Stimulated activated CD8-positive, alpha-beta memory T cell treated with anti-CD3 and anti-CD28 coated beads, Interleukin-4, amount 100 ng/mL, for 4 hours (primary cell): ENCODE data around the gene CA10.

Experiments
- DNase-seq, 2 donors: peaks; one replicate each; pipeline ENCODE4 v3.0.0-alpha.2; 2020; ENCODE audit warnings: low read depth in 2 of 2, low spot score in 1 of 2

Gene CA10

DNA sequence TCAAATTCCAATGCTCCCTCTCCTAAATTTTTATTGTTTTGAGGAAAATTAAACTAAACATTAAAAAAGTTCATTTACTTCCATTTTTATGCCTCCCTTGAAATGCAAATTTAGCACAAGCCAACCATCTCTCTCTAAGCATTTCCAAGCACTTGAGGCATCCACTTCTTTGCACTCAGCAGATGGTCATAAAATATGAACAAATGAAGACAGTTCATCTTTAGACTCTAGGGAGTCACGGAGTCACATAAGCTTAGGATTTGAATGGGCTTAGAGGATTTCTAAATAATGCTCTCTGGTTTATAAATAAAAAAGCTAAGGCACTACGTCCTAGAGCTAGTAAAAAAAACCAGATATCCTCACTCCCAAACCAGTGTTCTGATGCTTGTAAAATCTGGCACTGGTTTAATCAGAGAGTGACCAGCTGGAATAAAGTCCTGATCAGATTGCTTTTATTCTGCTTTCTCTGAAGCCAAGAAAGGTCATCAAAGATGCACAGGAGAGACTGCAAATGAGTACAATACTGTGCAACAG is 204.2 kb downstream of the CA10 start:
- no peak for DNase-seq

DNA sequence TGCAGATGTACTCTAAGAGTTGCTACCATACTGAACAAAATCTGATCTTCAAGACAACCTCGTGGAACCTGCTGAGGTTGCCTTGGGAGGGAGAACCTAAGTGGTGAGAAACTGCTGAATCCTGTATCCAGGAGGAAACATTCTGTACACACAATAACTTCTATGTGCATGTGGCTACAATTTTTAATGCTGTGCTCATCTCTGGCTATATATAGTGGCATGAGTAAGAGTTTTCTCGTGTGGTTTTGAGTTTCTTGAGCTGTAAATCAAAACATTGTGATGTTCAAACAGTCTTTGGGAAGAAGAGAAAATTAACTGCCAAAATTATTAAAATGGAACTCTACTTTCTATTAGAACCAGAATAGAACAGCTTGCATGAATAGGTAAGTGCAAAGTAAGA is 206.8 kb downstream of the CA10 start:
- DNase-seq, result no peak

- DNase-seq, result no peak
Measured at GRCh38 chr17:51948128-51948527, 210.4 kb downstream of the CA10 start.

DNA sequence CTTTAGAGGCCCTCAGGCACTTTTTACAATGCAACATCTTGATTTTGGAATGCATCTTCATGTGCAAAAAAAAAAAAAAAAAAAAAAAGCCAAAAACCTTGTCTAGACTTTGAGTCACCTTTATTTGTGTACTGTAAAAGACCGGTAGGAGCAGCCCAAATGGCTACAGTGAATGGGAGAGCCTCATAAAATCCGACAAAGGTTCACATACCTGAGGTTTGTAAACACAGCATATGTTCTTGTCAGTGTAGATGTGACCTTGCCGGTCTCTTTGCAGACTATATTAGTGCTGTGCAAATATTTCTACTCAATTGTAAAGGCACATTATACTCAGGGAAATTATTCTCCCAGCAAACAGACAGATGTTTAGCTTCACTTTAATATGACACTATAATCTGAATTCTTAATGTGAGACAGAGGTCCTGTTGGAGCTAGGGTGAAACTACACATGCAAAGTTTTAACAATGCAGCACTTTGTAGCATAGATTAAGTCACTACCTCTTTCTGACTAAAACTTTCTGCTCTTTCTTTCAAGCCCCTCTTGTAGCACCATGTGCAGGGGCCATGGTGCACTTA is 211.3 kb downstream of the CA10 start:
- DNase-seq, result no peak

DNA sequence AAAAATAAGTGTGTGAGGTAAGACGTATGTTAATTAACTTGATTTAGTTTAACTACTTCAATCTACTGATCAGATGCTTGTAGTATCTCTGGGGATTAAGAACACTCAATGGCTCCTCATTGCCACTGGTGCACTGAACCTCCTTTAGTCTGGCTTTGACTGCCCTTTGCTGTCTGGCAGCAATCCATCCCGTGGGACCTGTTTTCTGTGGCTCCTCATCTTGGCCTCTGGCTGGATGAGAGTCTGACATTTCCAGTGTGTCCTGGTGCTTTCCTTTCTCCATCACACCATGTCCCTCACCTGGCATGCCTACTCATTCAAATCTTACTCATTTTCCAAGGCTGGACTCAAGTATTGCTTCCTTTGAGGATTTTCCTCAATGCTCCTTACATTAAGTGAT is 212.2 kb downstream of the CA10 start:
- no peak for DNase-seq

DNA sequence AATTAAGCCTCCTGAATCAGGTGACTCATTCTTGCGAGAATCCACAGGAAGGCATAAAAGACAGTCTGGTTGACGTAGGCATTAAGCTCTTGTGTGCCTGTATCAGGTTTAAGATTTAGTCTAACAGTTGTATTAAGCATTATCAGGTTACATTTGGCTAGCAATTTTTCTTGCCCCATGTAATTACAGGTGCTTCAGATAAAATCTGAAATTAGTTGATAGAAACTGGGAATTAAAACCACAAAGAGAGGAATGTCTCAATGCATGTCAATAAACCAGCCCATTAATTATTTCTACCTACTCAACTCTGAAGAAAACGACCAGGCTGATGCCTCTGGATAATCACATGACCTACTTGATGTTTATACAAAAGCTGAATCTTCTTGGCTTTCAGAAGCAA is 217.2 kb downstream of the CA10 start:
- DNase-seq, result no peak

DNA sequence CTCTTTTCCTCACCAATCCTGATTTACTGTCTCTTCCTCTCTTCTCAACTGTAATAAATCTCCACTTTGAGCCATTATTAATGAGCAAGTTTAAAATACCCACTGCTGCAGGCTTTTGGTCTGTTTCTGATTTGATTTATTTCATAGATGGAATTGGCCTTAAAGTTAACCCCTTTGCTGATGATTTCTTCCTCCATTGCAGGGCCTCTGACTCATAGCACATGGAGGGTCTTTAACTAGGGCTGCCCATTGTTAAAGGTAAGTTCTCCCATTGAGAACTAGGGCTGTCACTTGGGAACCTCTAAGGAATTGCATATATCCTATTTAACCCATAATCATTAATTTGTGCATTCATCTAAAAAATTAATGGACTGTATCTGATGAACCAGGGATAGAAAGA is 221.2 kb downstream of the CA10 start:
- no peak for DNase-seq

- DNase-seq, result no peak
Measured at GRCh38 chr17:51935477-51935876, 223.0 kb downstream of the CA10 start.

GRCh38 chr17:51933647-51934046 is 224.9 kb downstream of the CA10 start:
- no peak for DNase-seq

GRCh38 chr17:51926448-51926847 is 232.1 kb downstream of the CA10 start:
- DNase-seq, result no peak

DNA sequence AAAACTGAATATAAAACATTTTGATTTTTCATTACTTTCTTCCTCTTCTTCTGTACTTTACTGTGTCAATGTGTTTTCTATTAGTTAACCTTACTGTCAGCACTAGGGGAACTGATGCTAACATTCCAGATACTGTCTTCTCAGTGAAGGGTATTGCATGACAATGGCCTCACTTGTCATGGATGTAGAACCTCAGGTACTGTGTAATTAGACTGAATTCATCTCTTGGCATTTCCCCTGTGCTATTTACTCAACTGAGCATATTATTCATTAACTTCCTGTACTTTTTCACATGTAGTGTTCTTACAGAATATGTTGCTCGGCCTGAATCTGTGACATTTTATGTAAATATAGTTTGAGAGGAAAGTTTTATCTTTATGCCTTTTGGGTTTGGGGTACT is 237.0 kb downstream of the CA10 start:
- no peak for DNase-seq

DNA sequence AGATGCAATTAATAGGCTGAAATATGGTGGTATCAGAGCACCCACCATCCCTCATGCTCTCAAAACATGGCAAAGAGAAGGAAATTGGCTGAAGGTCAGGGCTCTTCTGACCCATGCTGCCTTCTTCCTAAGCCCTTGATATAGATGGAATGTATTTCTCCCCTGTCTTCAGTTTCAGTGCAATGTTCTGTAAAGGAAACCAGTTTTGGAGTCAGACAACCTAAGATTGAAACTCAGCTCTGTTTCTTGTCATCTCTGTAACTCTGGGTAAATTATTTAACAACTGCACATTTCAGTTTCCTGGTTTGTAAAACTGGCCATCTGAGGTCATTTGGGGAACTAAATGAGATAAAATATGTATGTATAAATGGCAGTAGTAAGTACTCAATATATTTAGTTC is 243.9 kb downstream of the CA10 start:
- DNase-seq, result no peak

GRCh38 chr17:51913491-51914205 is 244.9 kb downstream of the CA10 start:
- DNase-seq, result no peak

DNA sequence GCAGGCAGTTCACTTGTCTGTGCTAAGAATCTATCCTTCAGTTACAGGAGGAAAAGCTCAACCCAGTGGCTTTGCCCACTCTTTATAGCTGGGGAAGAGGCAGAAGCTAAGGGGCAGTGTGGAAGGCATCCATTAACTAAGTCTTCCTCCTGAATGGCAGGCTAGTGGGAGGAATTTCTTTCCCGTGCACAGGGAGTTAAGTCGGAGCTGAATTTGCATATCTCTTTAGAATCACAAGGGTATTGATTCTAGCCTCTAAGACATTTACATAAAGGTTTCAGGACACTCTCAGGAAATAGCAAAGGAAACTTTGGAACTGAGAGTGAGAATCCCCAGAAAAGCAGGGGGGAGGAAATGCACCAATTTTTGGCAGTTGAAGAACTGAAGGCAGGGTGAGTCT is 245.6 kb downstream of the CA10 start:
- DNase-seq, result no peak

DNA sequence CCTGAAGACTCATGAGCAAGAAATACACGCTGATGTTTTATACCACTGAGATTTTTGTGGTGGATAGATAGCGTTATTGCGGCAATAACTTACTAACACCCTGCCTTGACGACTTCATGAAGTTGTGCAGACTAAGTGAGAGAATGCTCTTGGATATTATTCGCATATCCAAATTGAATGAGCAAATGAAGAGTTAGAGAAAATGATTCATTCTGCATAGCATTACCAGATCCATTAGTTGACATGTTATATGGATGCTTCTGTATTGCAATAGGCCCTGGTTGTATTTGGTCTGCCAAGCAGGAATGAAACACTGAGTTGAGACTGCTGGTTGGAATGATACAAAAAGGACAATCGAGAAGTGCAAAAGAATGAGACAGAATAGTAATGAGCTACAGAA is 247.3 kb downstream of the CA10 start:
- DNase-seq, result no peak

DNA sequence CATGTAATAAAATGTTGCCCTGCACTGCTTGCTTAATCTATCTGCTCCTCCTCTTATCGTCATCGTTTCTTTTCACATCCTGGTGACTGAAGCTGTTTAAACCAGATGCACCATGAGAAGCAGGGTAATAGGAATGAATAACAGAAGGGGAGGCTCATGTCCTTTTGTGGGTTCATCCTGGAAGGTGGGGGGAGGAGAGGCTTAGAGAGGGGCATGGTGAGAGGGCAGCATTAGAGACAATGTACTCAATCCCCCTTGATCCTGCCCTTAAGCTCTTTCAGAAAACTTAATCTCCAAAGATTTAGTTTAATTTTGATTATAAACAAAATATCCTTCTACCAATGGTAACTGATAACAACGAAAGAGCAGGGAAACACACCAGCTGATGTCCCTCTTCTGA is 248.5 kb downstream of the CA10 start:
- DNase-seq, result no peak

DNA sequence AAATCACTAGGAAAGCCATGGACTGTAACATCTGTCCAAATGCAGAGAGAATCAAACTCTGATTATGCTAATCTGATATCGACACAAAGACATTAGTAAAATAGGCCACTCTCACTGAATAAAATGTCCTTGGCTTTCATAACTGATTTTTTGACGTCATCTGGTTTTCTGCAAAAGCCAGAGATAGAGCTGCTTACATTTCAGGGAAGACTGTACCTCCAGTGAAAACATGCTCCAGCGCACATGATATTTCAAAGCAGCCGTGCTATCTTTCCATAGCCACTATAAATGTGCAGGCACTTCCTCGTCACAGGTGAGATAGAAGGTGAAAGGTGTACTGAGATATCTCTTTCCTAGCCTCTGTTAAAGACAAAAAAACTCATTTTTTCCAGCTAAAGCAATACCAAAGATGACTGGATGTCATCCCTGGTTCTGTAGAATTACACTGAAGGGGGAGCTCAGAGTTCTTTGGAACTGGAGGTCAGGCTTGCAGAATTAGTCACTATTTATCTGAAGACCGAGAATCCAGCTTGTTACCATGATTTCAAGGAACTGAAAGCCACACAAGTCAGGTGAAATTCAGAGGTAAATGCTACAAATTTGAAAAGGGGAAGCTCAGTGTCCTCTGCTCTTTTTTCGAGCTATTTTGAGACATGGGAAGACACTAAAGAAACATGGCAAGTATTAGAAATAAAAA is 249.5 kb downstream of the CA10 start:
- DNase-seq, result no peak

GRCh38 chr17:51907041-51907440 is 251.5 kb downstream of the CA10 start:
- DNase-seq, result no peak

GRCh38 chr17:51904379-51904778 is 254.1 kb downstream of the CA10 start:
- no peak for DNase-seq

- DNase-seq, result no peak
Measured at GRCh38 chr17:51901242-51901641, 257.3 kb downstream of the CA10 start.

DNA sequence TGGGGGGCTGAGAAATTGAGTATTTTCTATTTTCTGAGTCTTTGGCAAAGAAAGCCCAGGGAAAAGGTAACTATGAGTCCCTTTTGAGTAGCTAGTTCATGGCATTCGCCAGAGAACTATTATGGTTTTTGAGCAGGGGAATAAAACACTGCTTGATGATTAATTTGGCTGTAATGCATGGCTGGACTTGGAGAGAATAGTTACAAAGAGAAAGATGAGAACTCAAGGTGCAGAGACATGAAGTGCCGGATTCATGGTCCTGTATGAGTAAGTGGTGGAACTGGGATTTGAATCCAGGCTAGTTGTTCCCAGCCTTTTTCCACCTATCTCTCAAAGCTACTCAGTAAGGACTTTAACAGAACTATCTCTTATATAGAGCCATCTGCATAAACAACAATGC is 266.6 kb downstream of the CA10 start:
- DNase-seq, result no peak

DNA sequence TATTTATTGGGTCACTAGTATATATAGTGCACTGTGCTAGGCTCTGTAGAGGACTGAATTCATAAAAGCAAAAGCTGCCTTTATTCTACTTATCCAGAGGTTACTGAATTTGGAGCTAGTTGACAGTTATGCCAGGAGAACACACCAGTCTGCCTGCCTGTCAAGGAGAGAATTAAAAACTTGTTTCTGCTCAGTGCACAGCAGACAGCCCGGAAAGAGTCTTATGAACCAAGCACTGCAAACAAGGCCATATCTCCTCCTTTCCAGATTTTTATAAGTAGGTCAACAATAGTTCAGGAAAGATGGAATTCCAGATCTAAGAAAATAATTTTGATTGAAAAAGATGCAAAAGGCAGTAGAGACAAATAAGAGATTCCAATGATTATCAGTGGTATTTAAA is 267.8 kb downstream of the CA10 start:
- no peak for DNase-seq
